K562 (cell line): Measurements from ENCODE around the gene MIXL1. TPM values are rescaled to one million over a fixed set of nuclear protein-coding genes. Genes with fewer than 3 reads are reported as not detected.

Source experiments
- GABPA ChIP-seq: fragments of 200-800 bp; sonication (Bioruptor generic); conservative IDR thresholded peaks from 2 replicates; pipeline ENCODE4 v1.6.1; 2016; ENCODE audit warnings: low read depth, missing genetic modification characterization, missing compliant biosample characterization
- L3MBTL2 ChIP-seq: fragments of 450-650 bp; IDR thresholded peaks from 2 replicates; pipeline ENCODE4 v1.6.1; 2016; ENCODE audit warnings: mild to moderate bottlenecking, moderate library complexity
- LCOR ChIP-seq: sonication (generic); formaldehyde crosslinking; IDR thresholded peaks from 2 replicates; pipeline ENCODE4 v1.8.0; 2022; ENCODE audit warnings: mild to moderate bottlenecking, missing genetic modification reagents
- LEF1 ChIP-seq: fragments of 450-650 bp; IDR thresholded peaks from 2 replicates; pipeline ENCODE4 v1.6.1; 2016; ENCODE audit warnings: mild to moderate bottlenecking
- MECOM ChIP-seq: fragments of 250-450 bp; sonication (Bioruptor Pico); IDR thresholded peaks from 2 replicates; pipeline ENCODE4 v1.8.0; 2022; ENCODE audit warnings: inconsistent platforms
- NFRKB ChIP-seq: fragments of 450-650 bp; IDR thresholded peaks from 2 replicates; pipeline ENCODE4 v1.6.1; 2016; ENCODE audit warnings: low read depth
- RREB1 ChIP-seq: fragments of 250-450 bp; sonication (Bioruptor Pico); IDR thresholded peaks from 2 replicates; pipeline ENCODE4 v1.4.0; 2020
- SMARCE1 ChIP-seq: fragments of 450-650 bp; IDR thresholded peaks from 2 replicates; pipeline ENCODE4 v1.7.1; 2016; ENCODE audit warnings: mild to moderate bottlenecking
- SOX6 ChIP-seq: fragments of 450-650 bp; IDR thresholded peaks from 2 replicates; pipeline ENCODE4 v1.6.1; 2014; ENCODE audit warnings: mild to moderate bottlenecking
- TOE1 ChIP-seq, 2 experiments: fragments of 450-650 bp in 1 of 2; sonication (generic) in 1 of 2; formaldehyde crosslinking in 1 of 2; IDR thresholded peaks; 2 replicates each; pipeline versions ENCODE4 v1.7.1 to v1.8.0; 2016 to 2022; ENCODE audit warnings: borderline replicate concordance in 2 of 2, mild to moderate bottlenecking in 2 of 2, antibody characterized with exemption in 1 of 2, inconsistent platforms in 1 of 2, low read depth in 1 of 2, missing genetic modification reagents in 1 of 2, moderate library complexity in 1 of 2
- ZNF277 ChIP-seq: fragments of 250-450 bp; sonication (Bioruptor Pico); IDR thresholded peaks from 2 replicates; pipeline ENCODE4 v1.8.0; 2022; ENCODE audit warnings: inconsistent platforms, mild to moderate bottlenecking, moderate library complexity, borderline replicate concordance
- polyA plus RNA-seq, 8 experiments: library from polyadenylated mRNA; depleted of rRNA in 4 of 8; stranded (reverse) in 5 of 8; unstranded in 3 of 8; fragments of >200 nt; fragmentation: Nextera tagmentation in 2 of 8; fragmentation: Illumina TruSeq in 1 of 8; extraction: Ambion mirVana in 2 of 8; extraction: Trizol in 1 of 8; gene quantifications; 2 replicates each; pipeline versions ENCODE4 v1.2.1 to v1.2.3, GENCODE V29; 2011 to 2014; ENCODE audit warnings: inconsistent platforms in 1 of 8, missing spikeins in 1 of 8
- total RNA-seq, 7 experiments: library from RNA; depleted of rRNA in 6 of 7; stranded (reverse); fragments of >200 nt in 6 of 7; fragmentation: Illumina TruSeq in 2 of 7; extraction: Trizol in 2 of 7; gene quantifications; 2 replicates each; pipeline versions ENCODE4 v1.2.1 to v1.2.3, GENCODE V29; 2011 to 2021; ENCODE audit warnings: low replicate concordance in 1 of 7
- TF ChIP-seq, protein P1 (sequence below): sonication (generic); formaldehyde crosslinking; IDR thresholded peaks from 2 replicates; pipeline ENCODE4 v1.8.1; 2023; ENCODE audit warnings: mild to moderate bottlenecking, missing genetic modification reagents

The MIXL1 gene
- total and polyA plus RNA-seq, 9 of the 15 experiments (the other 6 are each of a cell fraction or from before 2014, with no cell fraction given), result not detected

GRCh38 chr1:226187019-226187322, 36.5 kb upstream of the MIXL1 start (continued):
- TF ChIP-seq SMARCE1, result peak; percentile 38; the same call in 1 of the 2 replicates
- TF ChIP-seq NFRKB, result 0 out of 2 replicates have a peak, but pooled peaks have one; percentile 9
- no peak for TF ChIP-seq SOX6
- 0 out of 2 replicates have a peak, but pooled peaks have one; percentile 3 for TF ChIP-seq L3MBTL2
- 0 out of 2 replicates have a peak, but pooled peaks have one; percentile 83 for TF ChIP-seq GABPA (tag)
- TF ChIP-seq LCOR (CRISPR knock-in tag), result 0 out of 2 replicates have a peak, but pooled peaks have one; percentile 17
- TF ChIP-seq ZNF277, result no peak
- no peak for TF ChIP-seq MECOM (CRISPR knock-in tag)
- TF ChIP-seq, protein P1, sequence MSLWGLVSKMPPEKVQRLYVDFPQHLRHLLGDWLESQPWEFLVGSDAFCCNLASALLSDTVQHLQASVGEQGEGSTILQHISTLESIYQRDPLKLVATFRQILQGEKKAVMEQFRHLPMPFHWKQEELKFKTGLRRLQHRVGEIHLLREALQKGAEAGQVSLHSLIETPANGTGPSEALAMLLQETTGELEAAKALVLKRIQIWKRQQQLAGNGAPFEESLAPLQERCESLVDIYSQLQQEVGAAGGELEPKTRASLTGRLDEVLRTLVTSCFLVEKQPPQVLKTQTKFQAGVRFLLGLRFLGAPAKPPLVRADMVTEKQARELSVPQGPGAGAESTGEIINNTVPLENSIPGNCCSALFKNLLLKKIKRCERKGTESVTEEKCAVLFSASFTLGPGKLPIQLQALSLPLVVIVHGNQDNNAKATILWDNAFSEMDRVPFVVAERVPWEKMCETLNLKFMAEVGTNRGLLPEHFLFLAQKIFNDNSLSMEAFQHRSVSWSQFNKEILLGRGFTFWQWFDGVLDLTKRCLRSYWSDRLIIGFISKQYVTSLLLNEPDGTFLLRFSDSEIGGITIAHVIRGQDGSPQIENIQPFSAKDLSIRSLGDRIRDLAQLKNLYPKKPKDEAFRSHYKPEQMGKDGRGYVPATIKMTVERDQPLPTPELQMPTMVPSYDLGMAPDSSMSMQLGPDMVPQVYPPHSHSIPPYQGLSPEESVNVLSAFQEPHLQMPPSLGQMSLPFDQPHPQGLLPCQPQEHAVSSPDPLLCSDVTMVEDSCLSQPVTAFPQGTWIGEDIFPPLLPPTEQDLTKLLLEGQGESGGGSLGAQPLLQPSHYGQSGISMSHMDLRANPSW, result no peak
- TF ChIP-seq TOE1 (IDR thresholded peaks at IDR 0.05; ENCODE audit: borderline replicate concordance), result 0 out of 2 replicates have a peak, but pooled peaks have one; percentile 23
- TF ChIP-seq TOE1 (CRISPR knock-in tag; IDR thresholded peaks at IDR 0.05; ENCODE audit: borderline replicate concordance, low read depth), result no peak
- no peak for TF ChIP-seq RREB1 (CRISPR knock-in tag)
- 0 out of 2 replicates have a peak, but pooled peaks have one; percentile 11 for TF ChIP-seq LEF1
